ENCODE results near the gene CREG1. TPM values are rescaled to one million over a fixed set of nuclear protein-coding genes. Genes with fewer than 3 reads are reported as not detected.
A peak's percentile ranks its signal among the peaks of the same experiment; 100 is the strongest.

CREG1 gene
- total and polyA plus RNA-seq, 2 of the 8 experiments (the other 6 are each of a cell fraction or from before 2014, with no cell fraction given), result 29.8 to 30.1 TPM

- Histone ChIP-seq H3K4me1 (replicated peaks in 1 of 4; ENCODE audit: control insufficient read depth in 3 of 4, insufficient read depth in 4 of 4, low read length in 3 of 4) (peaks cover 3 to 22% (median 16%) of the 10 kb centered on the region in 4 experiments), H3K9me3 (ENCODE audit: insufficient read depth in 2 of 2, low read depth in 1 of 2, low read length in 1 of 2) (no peaks in the 10 kb centered on the region), H2BK20ac (ENCODE audit: low read length) (no peak overlapping the region), H4K91ac (replicated peaks; ENCODE audit: insufficient read length, low read length) (no peak overlapping the region), H2BK5ac (ENCODE audit: low read depth, low read length) (no peak overlapping the region), H3K27me3 (replicated peaks in 1 of 4; ENCODE audit: control insufficient read depth in 3 of 4, extremely low read depth in 1 of 4, insufficient read depth in 3 of 4, low read length in 3 of 4) (no peaks in the 10 kb centered on the region), H3K4me3 (ENCODE audit: extremely low read depth in 1 of 4, insufficient read depth in 2 of 4, low read depth in 3 of 4, low read length in 4 of 4) (peak overlapping the region in 1 of 4 experiments; percentile 25; a peak in 1 of 8 replicates), H2BK12ac (ENCODE audit: low read depth, low read length) (no peak overlapping the region), H3K18ac (ENCODE audit: extremely low read depth, low read length) (no peak overlapping the region), H3K36me3 (ENCODE audit: control insufficient read depth in 2 of 4, insufficient read depth in 4 of 4, low read length in 3 of 4) (no peaks in the 10 kb centered on the region), H2BK120ac (replicated peaks; ENCODE audit: low read depth, low read length) (no peak overlapping the region), H4K5ac (ENCODE audit: insufficient read length, low read depth, low read length) (no peak overlapping the region), H3K56ac (replicated peaks; ENCODE audit: insufficient read length, low read depth, low read length) (no peak overlapping the region), H3K27ac (ENCODE audit: low read depth, low read length) (peak overlapping the region; percentile 66; the same call in 1 of the 2 replicates), H3K4ac (replicated peaks; ENCODE audit: insufficient read length, low read depth, low read length) (no peak overlapping the region), H4K8ac (ENCODE audit: extremely low read depth, insufficient read depth, low read length) (no peak overlapping the region), H2BK15ac (ENCODE audit: low read length) (no peak overlapping the region), H2AFZ (ENCODE audit: low read length) (peak overlapping the region; percentile 91; the same call in 1 of the 2 replicates), H3K9ac (replicated peaks in 1 of 4; ENCODE audit: extremely low read depth in 1 of 4, low read depth in 3 of 4, low read length in 3 of 4) (no peak overlapping the region), H3K4me2 (ENCODE audit: insufficient read depth in 1 of 2, low read depth in 2 of 2, low read length in 2 of 2) (peak overlapping the region; percentile 20 to 55; a peak in 2 of 4 replicates), H4K20me1 (replicated peaks in 1 of 2; ENCODE audit: control insufficient read depth in 1 of 2, insufficient read depth in 2 of 2, low read length in 2 of 2) (no peaks in the 10 kb centered on the region), H3K23me2 (ENCODE audit: low read depth, low read length) (no peaks in the 10 kb centered on the region), H2AK5ac (ENCODE audit: low read depth, low read length) (no peak overlapping the region), H3K23ac (ENCODE audit: insufficient read length) (no peak overlapping the region), H3K79me2 (ENCODE audit: control insufficient read depth in 1 of 2, insufficient read depth in 2 of 2, low read length in 2 of 2) (no peaks in the 10 kb centered on the region), H3K79me1 (ENCODE audit: low read depth, low read length) (no peaks in the 10 kb centered on the region), H3K14ac (ENCODE audit: insufficient read length) (no peak overlapping the region)
- CTCF ChIA-PET (ENCODE audit: partially characterized antibody), result interaction anchor here (1.3 kb wide), 1 partner anchor 59 kb away, joined by 4 read pairs; no protein-coding TSS in a partner anchor
- DNase-seq (ENCODE audit: low read depth in 1 of 2, low spot score in 2 of 2) (no peak), FAIRE-seq (no peak)
- POLR2A ChIA-PET (ENCODE audit: partially characterized antibody), result no interaction called here
- WGBS, 2 experiments (ENCODE audit: extremely low coverage in 1 of 2, insufficient coverage in 1 of 2, insufficient read length in 1 of 2, insufficient replicate concordance in 2 of 2, low coverage in 1 of 2, low lambda C conversion rate in 2 of 2, missing lambda C conversion rate in 1 of 2), result 68% methylated on average over 12 of the region's 12 CpGs; no CpG with 5 or more reads in 1 of the 2 experiments
- no peak for TF ChIP-seq TAF1 (IDR thresholded peaks at IDR 0.05; ENCODE audit: low read depth, low read length)
- no peak for TF ChIP-seq SUZ12 (IDR thresholded peaks at IDR 0.05; ENCODE audit: low read length)
- no peak for TF ChIP-seq POLR2AphosphoS5 (IDR thresholded peaks at IDR 0.05; ENCODE audit: low read depth, low read length)
- no peak for TF ChIP-seq SP1 (IDR thresholded peaks at IDR 0.05; ENCODE audit: low read depth, low read length)
- no peak for TF ChIP-seq SAP30 (IDR thresholded peaks at IDR 0.05; ENCODE audit: insufficient read depth, insufficient replicate concordance, low read length)
- peak; percentile 98 for TF ChIP-seq CEBPB (IDR thresholded peaks at IDR 0.05; ENCODE audit: low read depth, low read length)
- TF ChIP-seq HDAC2 (IDR thresholded peaks at IDR 0.05; ENCODE audit: borderline replicate concordance in 1 of 2, low read depth in 2 of 2, low read length in 2 of 2), result peak in 1 of 2 experiments; percentile 6; a peak in 1 of 4 replicates
- TF ChIP-seq MAX (IDR thresholded peaks at IDR 0.05), result 0 out of 2 replicates have a peak, but pooled peaks have one; percentile 11
Measured at GRCh38 chr1:167491586-167492461, 61.7 kb downstream of the CREG1 start.

Data from H1 (cell line).